Heart left ventricle (tissue), 16 donors: ENCODE measurements around the gene RAP1GAP. TPM values are rescaled to one million over a fixed set of nuclear protein-coding genes. Genes with fewer than 3 reads are reported as not detected.

Experiments used
- ATAC-seq, 4 donors: fragments of 200-7000 bp; cut with Tn5 transposase; one replicate each; pipeline ENCODE4 v1.9.1; 2020 to 2022; ENCODE audit warnings: moderate library complexity in 4 of 4, mild to moderate bottlenecking in 3 of 4, moderate number of reproducible peaks in 1 of 4
- DNase-seq, 5 donors: peaks; one replicate each; pipeline ENCODE4 v3.0.0-alpha.2; 2020
- H3K27ac ChIP-seq, 12 donors: fragments of 200-600 bp; sonication (generic) in 4 of 12; one replicate each; pipeline versions ENCODE4 v1.5.0 to v1.8.0; 2016 to 2022; ENCODE audit warnings: mild to moderate bottlenecking in 2 of 12
- H3K27me3 ChIP-seq, 9 donors: fragments of 200-600 bp; sonication (generic) in 2 of 9; one replicate each; pipeline versions ENCODE4 v1.5.1 to v1.8.0; 2016 to 2022; ENCODE audit warnings: mild to moderate bottlenecking in 3 of 9
- H3K36me3 ChIP-seq, 9 donors: fragments of 200-600 bp; sonication (generic) in 2 of 9; one replicate each; pipeline versions ENCODE4 v1.5.0 to v1.8.0; 2018 to 2022; ENCODE audit warnings: mild to moderate bottlenecking in 2 of 9
- H3K4me1 ChIP-seq, 12 donors: fragments of 200-600 bp; sonication (generic) in 4 of 12; one replicate each; pipeline versions ENCODE4 v1.5.0 to v1.8.0; 2016 to 2022; ENCODE audit warnings: mild to moderate bottlenecking in 3 of 12
- H3K4me3 ChIP-seq, 12 donors: fragments of 200-600 bp; sonication (generic) in 4 of 12; one replicate each; pipeline versions ENCODE4 v1.5.0 to v1.8.0; 2017 to 2022; ENCODE audit warnings: mild to moderate bottlenecking in 9 of 12, moderate library complexity in 4 of 12
- H3K9me3 ChIP-seq, 12 donors: fragments of 200-600 bp; sonication (generic) in 4 of 12; one replicate each; pipeline versions ENCODE4 v1.5.0 to v1.8.0; 2016 to 2022; ENCODE audit warnings: mild to moderate bottlenecking in 1 of 12
- POLR2A ChIP-seq, 2 donors: fragments of 450-650 bp; IDR thresholded peaks; one replicate each; pipeline ENCODE4 v1.6.1; 2017; ENCODE audit warnings: antibody characterized with exemption in 2 of 2, mild to moderate bottlenecking in 2 of 2, moderate library complexity in 2 of 2
- WGBS, 4 donors: extraction: QIAGEN DNeasy Blood & Tissue Kit in 2 of 4; methylation state at CpG; one replicate each; pipeline versions ENCODE4 v1.1.5 to v1.1.7; 2013 to 2018; 5-methylcytosine and 5-hydroxymethylcytosine counted together
- intact Hi-C, 10 donors: fragments of 100-400 bp; cut with DNase I; formaldehyde crosslinking; loops; one replicate each; pipeline versions ENCODE4 v1.11.1 to v1.14.2; 2022
- polyA plus RNA-seq, 2 donors: library from polyadenylated mRNA; stranded (reverse); fragments of 200-250 nt; gene quantifications; one replicate each; pipeline ENCODE4 v1.2.3, GENCODE V29; 2013
- total RNA-seq, 9 donors: library from RNA; depleted of rRNA in 2 of 9; stranded (reverse); fragments of >200 nt in 2 of 9; fragmentation: NEBNext Ultra II Directional in 3 of 9; extraction: Animal tissue kit (Norgen Biotek cat#: 25700) in 3 of 9; gene quantifications; one replicate each; pipeline versions ENCODE4 v1.1.0 to v1.2.4, GENCODE V29; 2016 to 2023
- TF ChIP-seq, protein P1 (sequence below), 12 donors: fragments of 200-600 bp; sonication (generic) in 4 of 12; IDR thresholded peaks; one replicate each; pipeline versions ENCODE4 v1.5.0 to v1.8.0; 2018 to 2022; ENCODE audit warnings: antibody characterized with exemption in 12 of 12, mild to moderate bottlenecking in 5 of 12
- donor health status: ischemic (EF 13 %, LVEDD 7.1; RV severe dilation, severe dysfunction).
- donor health status: healthy with polysubstance abuse.
- donor health status: DM: no; HTN: yes; CAD: no.
- donor health status: DM: no; HTN: no; CAD: no.
- donor health status: ischemic (EF 25% LVEDD 6.9; RV normal size, moderate dysfunction).
- donor health status: ischemic (EF 25% LVEDD 5.7; RV mildly dilated, moderate dysfunction).
- donor health status: healthy.
- donor health status: DM: yes; HTN: yes; CAD: no.
- donor health status: ischemic (EF 35%, LVEDD 5.7; RV mildly dilated, moderate dysfunction).
- donor health status: nonischemic (EF 11% LVEDD 7.7; RV severe dilation, severe dysfunction).
- donor health status: DM: yes; HTN: yes; CAD: no.
- donor health status: PGD.
- donor health status: ischemic (EF 29% LVEDD 5.4; RV normal size, mild dysfunction).
- donor health status: nonischemic (EF 23%, LVEDD 6.1; RV moderate dilation, normal function).

Gene RAP1GAP
- total and polyA plus RNA-seq, 11 donors, result 0.75 to 8.0 (median 3.8) TPM

GRCh38 chr1:21624571-21625389, 44.4 kb downstream of the RAP1GAP start:
- intact Hi-C loops, result no loop called here
- no peaks in the 10 kb centered on the region for H3K9me3 ChIP-seq
- H3K4me1 ChIP-seq, result peaks cover 0 to 19% (median 4%) of the 10 kb centered on the region in 12 donors
- H3K36me3 ChIP-seq, result no peaks in the 10 kb centered on the region
- TF ChIP-seq, protein P1, sequence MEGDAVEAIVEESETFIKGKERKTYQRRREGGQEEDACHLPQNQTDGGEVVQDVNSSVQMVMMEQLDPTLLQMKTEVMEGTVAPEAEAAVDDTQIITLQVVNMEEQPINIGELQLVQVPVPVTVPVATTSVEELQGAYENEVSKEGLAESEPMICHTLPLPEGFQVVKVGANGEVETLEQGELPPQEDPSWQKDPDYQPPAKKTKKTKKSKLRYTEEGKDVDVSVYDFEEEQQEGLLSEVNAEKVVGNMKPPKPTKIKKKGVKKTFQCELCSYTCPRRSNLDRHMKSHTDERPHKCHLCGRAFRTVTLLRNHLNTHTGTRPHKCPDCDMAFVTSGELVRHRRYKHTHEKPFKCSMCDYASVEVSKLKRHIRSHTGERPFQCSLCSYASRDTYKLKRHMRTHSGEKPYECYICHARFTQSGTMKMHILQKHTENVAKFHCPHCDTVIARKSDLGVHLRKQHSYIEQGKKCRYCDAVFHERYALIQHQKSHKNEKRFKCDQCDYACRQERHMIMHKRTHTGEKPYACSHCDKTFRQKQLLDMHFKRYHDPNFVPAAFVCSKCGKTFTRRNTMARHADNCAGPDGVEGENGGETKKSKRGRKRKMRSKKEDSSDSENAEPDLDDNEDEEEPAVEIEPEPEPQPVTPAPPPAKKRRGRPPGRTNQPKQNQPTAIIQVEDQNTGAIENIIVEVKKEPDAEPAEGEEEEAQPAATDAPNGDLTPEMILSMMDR (IDR thresholded peaks at IDR 0.05), result no peak
- TF ChIP-seq POLR2A (IDR thresholded peaks at IDR 0.05), result no peak
- H3K27me3 ChIP-seq, result peaks cover 0 to 37% (median 5%) of the 10 kb centered on the region in 9 donors
- H3K4me3 ChIP-seq, result no peak overlapping the region
- WGBS, 4 donors, result 59 to 69% (median 63%) methylated on average over 8 to 11 of the region's 11 CpGs
- peak in 1 of 4 donors; percentile 62 for ATAC-seq
- no peak for DNase-seq
- no peak overlapping the region for H3K27ac ChIP-seq

DNA sequence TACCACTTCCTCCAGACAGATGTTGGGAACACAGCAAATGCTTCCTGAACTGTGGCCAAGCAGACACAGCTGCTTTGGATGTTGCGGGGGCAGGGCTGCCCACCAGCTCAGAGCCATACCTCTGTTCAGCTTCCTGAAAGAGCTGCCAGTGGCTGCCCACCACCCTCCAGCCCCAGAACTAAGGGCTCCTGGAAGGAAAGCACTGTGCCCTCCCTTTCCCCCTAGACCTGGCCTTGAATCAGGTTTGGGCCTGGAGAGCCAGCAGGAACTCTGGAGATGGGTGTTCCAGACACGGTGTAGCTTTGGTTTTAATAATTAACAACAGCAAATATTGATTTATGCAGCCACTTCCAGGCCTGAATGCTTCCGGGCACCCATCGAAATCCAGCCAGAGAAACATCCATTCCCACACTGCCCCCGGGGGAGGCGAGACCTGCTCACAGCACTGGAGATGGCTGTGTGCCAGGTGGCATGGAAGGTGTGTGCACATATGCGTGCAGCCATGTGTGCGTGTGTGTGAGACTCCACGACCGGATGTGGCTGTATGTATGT, 45.7 kb downstream of the RAP1GAP start:
- Histone ChIP-seq H3K27me3 (peaks cover 0 to 34% (median 5%) of the 10 kb centered on the region in 9 donors), H3K27ac (no peak overlapping the region), H3K36me3 (no peaks in the 10 kb centered on the region), H3K4me1 (peaks cover 0 to 28% (median 4%) of the 10 kb centered on the region in 12 donors), H3K4me3 (no peak overlapping the region), H3K9me3 (no peaks in the 10 kb centered on the region)
- no peak for TF ChIP-seq POLR2A (IDR thresholded peaks at IDR 0.05)
- TF ChIP-seq, protein P1 (IDR thresholded peaks at IDR 0.05), result no peak
- no peak for DNase-seq
- intact Hi-C loops, result no loop called here
- ATAC-seq, result no peak
- WGBS, 4 donors, result 83 to 87% (median 85%) methylated on average over 10 of the region's 10 CpGs

GRCh38 chr1:21622466-21623315, 46.5 kb downstream of the RAP1GAP start:
- no peak for TF ChIP-seq POLR2A (IDR thresholded peaks at IDR 0.05)
- TF ChIP-seq, protein P1 (IDR thresholded peaks at IDR 0.05), result no peak
- no peaks in the 10 kb centered on the region for H3K36me3 ChIP-seq
- peaks cover 0 to 34% (median 5%) of the 10 kb centered on the region in 9 donors for H3K27me3 ChIP-seq
- H3K27ac ChIP-seq, result no peak overlapping the region
- 10 to 42% (median 18%) methylated on average over 15 to 62 of the region's 62 CpGs for WGBS, 4 donors
- no peak for DNase-seq
- peak overlapping the region in 5 of 12 donors; percentile 3 to 46 (median 31) for H3K4me3 ChIP-seq
- intact Hi-C loops, result no loop called here
- peaks cover 0 to 28% (median 4%) of the 10 kb centered on the region in 12 donors for H3K4me1 ChIP-seq
- H3K9me3 ChIP-seq, result no peaks in the 10 kb centered on the region
- ATAC-seq, result peak in 3 of 4 donors; percentile 21 to 47 (median 33)
